ENCODE data around the gene POGLUT2.

Gene POGLUT2

DNA sequence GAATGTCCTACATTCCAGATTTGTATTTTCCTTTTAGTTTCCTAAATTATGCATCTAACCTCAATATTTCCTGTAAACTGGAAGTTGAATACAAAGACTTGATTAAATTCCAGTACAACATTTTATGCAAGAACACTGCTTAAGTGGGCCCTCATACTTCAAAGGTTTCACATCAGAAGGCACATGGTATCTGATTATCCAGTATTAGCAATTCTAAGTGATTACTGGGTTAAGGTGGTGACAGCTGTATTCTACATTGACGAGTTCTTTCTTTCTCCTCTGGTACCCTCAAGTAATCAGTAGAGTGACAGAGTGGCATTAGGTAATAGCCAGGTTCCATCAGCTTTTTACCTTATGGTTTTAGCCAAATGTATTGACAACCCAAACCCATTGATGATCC, 18.5 kb upstream of the POGLUT2 start:
- TF ChIP-seq ZNF274 (IDR thresholded peaks at IDR 0.05; ENCODE audit: low read depth, low read length), result no peak

DNA sequence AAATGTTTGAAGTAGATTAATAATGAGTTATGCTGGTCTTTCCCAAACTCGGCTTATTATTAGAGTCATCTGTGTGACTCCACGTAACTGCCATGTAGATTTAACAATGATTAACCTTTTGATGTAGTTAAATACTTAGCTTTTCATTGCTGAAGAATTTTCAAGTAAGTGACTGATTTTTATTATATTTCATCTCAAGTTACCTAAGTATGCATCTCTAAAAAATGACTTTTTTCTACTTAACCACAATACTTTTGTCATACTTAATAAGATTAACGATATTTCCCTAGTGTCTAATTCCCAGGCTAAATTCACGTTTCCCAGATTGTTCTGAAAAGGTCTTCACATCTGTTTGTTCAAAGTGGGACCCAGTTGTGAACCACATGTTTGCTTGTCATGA, 17.9 kb upstream of the POGLUT2 start:
- TF ChIP-seq ZNF274 (IDR thresholded peaks at IDR 0.05; ENCODE audit: low read depth, low read length), result no peak
- no peak overlapping the region for H3K4me3 ChIP-seq (ENCODE audit: low read length)

More for the DNA sequence above, 18.5 kb upstream of the POGLUT2 start:
- no peak overlapping the region for H3K4me3 ChIP-seq (ENCODE audit: low read length)

DNA sequence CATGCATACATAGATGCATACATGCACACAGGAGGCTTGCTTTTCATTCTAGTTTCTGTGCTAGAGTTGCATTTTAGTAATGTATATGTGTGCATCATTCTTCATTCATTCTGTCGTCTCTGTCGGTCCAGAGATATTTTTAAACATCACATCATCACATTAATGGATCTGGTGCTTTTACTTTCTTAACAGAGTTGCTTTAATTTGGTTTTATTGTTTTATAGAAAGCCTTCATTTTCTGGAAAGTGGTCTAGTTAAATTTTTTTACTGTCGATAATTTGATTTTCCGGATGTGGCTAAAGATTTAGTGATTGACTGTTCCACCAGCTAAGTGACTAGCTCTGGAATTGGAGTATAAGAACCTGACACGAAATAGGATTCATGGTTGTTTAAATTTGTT, 17.0 kb upstream of the POGLUT2 start:
- H3K4me3 ChIP-seq (ENCODE audit: low read length), result no peak overlapping the region
- no peak for TF ChIP-seq ZNF274 (IDR thresholded peaks at IDR 0.05; ENCODE audit: low read depth, low read length)

DNA sequence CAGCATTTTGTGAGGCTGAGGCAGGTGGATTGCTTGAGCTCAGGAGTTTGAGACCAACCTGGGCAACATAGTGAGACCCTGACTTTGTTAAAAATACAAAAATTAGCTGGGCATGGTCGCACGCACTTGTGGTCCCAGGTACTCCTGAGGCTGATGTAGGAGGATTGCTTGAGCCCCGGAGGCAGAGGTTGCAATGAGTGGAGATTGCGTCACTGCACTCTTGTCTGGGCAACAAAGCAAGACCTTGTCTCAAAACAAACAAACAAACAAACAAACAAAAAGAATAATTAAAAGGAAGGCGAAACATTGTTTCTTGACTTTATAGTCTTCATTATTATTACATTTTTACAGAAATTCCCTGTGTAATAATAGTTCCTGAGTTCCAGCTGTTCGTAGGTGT, 16.0 kb upstream of the POGLUT2 start:
- TF ChIP-seq ZNF274 (IDR thresholded peaks at IDR 0.05; ENCODE audit: low read depth, low read length), result no peak
- H3K4me3 ChIP-seq (ENCODE audit: low read length), result no peak overlapping the region

DNA sequence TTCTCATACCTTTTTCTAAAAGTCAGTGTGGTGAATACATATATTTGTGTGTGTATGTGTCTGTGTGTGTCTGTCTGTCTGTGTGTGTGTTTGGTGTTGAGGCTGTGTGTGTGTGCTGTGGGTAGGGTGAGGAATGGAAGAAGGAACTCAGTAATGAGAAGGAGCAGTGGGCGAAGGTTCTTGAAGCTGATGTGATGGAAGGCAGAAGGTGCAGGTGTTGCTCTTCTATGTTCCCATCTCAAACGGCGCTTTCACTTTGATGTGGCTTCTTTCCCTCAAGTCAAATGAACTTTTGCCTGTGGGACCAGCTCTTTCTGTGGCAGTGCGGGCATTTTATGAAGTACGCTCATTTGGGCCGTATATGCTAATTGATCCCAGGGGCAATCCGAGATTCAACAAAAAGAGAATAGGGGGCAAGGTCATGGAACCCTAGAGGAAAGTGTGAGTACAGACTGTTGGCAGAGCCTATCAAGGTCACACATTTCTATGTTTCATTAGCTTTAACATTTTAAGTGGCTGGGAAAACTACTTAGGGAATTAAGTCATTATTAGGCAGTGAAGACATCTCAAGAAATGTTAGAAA, 15.3 kb upstream of the POGLUT2 start:
- no peak for TF ChIP-seq ZNF274 (IDR thresholded peaks at IDR 0.05; ENCODE audit: low read depth, low read length)
- no peak overlapping the region for H3K4me3 ChIP-seq (ENCODE audit: low read length)

DNA sequence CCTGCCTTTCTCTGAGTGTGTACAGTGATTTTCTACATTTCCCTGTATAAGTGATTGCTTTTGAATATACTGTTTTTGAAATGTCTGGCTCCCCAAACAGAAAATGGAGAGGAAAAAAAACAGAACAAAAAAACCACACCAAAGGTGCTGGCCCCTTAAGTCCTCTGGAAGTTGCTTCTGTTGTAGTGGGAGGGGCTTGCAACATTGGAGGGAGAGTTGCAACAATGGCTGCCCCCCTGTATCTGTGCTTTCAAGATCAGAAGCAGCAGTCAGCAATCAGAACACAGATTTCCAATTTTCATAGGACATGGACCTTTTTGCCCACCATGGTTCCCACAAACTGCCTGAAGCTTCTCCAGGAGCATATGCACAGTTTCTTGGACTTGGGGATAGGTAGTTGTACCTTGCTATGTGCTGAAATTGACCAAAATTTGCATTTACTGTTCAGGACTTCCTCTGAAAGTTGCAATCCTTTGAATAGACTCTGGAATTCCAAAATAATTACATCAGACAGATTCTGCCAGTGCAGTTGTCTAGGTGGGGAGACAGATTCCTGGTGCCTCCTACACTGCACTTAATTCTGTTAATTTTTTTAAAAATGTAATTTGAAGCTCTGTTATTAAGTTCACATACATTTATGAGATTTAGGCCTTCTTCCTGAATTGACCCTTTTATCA, 14.0 kb upstream of the POGLUT2 start:
- no peak overlapping the region for H3K4me3 ChIP-seq (ENCODE audit: low read length)
- no peak for TF ChIP-seq ZNF274 (IDR thresholded peaks at IDR 0.05; ENCODE audit: low read depth, low read length)

DNA sequence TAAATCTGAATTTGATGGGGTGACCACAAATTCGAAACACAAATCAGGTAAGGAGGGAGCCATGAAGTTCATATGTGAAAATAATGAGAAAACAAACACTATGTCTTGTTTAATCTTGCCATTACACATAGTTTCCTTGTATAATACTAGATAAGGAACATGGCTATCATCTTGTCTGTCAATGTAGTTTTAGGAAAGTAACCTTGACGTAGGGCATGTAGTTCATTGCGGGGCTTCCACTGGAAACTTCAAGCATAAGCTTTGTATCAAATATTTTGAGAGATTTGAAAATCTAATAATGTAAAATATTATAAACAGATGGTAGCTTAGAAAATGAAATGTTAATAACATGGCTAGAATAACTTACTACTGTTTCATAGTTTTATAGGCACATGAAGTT, 8.9 kb upstream of the POGLUT2 start:
- no peak overlapping the region for H3K4me3 ChIP-seq (ENCODE audit: low read length)
- no peak for TF ChIP-seq ZNF274 (IDR thresholded peaks at IDR 0.05; ENCODE audit: low read depth, low read length)

DNA sequence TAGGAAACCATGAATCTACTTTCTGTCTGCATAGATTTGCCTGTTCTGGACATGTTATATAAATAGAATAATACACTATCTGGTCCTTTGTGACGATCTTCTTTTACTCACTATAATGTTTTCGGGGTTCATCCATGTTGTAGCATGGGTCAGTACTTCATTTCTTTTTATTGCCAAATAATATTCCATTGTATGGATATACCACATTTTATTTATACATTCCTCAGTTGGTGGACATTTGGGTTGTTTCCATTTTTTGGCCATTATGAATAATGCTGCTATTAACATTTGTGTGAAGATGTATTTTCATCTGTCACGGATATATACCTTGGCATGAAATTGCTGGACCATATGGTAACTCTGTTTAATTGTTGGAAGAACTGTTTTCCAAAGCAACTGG, 6.9 kb upstream of the POGLUT2 start:
- no peak for TF ChIP-seq ZNF274 (IDR thresholded peaks at IDR 0.05; ENCODE audit: low read depth, low read length)
- no peak overlapping the region for H3K4me3 ChIP-seq (ENCODE audit: low read length)

DNA sequence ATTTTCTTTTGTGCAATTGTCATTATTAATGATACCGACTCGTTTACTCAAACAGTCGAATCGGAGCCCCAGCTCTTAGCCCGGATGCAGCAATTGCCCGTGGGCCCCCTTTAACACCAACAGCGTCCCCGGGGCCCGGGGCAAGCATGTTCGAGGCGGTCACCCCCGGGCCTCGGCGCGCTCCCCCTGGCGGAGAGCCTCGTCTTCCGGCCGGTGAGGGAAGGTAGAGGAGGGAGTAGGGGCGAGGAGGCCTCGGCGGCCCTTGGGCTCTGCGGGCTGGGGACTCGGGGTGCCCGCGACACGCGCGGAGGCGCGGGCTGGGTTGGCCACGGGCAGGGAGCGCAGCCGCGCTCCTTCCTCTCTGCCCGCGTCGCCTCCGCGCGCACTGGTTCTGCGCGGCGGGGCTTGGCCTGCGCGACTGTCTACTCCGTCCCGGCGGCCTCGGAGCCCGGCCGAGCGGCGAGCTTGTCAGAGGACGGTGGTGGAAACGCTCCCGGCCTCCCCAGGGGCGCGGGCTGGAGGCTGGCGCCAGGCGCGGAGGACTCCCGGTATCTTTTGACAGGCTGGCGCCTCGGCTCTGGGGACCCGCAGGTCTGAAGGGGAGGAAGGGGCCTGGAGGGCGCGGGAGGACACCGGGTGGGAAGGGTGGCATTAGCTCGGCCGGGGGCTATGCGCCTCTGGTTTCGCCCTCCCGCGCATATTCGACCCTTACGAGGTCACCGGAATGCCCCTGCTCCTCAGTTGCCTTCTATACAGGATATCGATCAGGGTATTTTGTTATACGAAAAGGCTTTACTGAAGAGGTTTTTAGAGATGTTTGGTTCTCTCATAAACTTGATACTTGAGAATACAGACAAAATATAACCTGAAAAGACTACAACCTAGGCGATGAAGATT, 1.6 kb upstream of the POGLUT2 start:
- no peak for TF ChIP-seq ZNF274 (IDR thresholded peaks at IDR 0.05; ENCODE audit: low read depth, low read length)
- H3K4me3 ChIP-seq (ENCODE audit: low read length), result peak overlapping the region; percentile 72

DNA sequence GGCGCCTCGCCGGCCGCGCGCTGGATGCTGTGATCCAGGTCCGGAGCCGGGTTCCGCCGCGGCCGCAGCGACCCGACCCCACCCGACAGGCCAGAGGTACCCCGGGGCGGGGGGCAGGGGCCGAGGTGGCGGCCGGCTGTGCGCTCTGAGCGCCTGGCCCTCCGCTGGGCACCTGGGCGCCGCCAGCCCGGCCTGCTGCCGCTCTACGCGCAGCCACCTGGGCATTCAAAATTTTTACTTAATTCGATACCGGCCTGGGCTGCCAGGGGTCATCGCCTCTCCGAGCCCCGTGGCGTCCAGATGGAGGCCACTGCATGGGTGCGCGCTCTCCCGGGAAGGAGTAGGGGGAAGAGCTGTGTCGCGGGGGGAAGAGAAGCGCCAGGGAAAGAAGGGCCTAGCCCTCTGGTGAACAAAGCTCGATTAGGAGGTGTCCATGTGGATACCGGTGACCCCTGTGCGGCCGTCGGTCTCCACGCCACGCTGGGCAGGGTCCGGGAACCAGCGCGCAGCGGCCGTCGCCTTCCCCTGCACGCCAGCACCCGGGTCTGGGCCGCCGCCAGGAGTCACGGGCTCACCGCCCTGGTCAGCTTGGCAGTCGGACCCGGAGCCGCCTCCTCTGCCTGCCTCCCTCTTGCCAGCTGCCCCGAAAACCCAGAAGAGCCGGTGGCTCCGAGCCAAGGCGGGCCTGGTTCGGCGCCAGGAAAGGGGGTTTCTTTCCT, 809 bp upstream of the POGLUT2 start:
- H3K4me3 ChIP-seq (ENCODE audit: low read length), result peak overlapping the region; percentile 72
- TF ChIP-seq ZNF274 (IDR thresholded peaks at IDR 0.05; ENCODE audit: low read depth, low read length), result no peak

DNA sequence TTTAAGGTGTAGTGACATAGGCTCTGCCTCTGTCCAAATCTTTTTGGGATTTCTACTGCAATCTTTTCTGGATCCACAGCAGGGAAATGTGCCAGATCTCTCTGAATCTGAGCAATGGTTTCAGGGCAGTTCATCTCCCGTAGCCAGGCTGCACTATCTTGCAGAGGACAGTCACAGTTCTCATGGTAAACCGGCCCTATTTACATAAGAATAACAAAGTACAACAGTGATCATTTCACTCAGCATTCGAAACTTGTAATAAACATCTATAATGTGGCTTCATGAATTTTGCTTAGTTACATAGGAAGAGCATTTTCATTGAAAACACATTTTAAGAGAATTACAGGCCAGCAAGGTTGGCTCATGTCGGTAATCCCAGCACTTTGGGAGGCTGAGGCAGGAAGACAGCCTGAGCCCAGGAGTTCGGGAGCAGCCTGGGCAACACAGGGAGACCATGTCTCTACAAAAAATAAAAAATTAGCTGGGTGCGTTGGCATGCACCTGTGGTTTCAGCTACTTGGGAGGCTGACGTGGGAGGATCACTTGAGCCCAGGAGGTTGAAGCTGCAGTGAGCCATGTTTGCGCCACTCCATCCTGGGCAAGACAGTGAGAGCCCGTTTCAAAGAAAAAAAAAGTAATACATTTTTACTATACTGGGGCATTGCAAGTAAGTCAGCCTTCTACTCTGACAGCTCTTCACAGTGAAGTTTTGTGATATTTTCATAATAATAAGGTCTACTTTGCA, 5.0 kb downstream of the POGLUT2 start:
- no peak overlapping the region for H3K4me3 ChIP-seq (ENCODE audit: low read length)
- TF ChIP-seq ZNF274 (IDR thresholded peaks at IDR 0.05; ENCODE audit: low read depth, low read length), result no peak

DNA sequence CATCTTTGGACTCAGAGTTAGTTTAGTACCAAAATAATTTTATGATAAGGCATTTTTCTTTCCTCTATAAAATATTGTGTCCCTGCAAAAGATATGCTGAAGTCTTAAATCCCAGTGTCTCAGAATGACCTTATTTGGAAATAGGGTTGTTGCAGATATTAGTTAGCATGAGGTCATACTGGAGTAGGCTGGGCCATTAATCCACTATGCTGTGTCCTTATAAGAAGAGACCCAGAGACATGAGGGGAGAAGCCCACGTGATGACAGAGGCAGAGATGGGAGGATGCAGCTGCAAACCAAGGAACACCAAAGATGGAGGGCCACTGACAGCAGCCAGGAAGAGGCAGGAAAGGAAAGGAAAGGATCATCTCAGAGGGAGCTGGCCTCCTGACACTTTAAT, 6.4 kb downstream of the POGLUT2 start:
- no peak for TF ChIP-seq ZNF274 (IDR thresholded peaks at IDR 0.05; ENCODE audit: low read depth, low read length)
- no peak overlapping the region for H3K4me3 ChIP-seq (ENCODE audit: low read length)

DNA sequence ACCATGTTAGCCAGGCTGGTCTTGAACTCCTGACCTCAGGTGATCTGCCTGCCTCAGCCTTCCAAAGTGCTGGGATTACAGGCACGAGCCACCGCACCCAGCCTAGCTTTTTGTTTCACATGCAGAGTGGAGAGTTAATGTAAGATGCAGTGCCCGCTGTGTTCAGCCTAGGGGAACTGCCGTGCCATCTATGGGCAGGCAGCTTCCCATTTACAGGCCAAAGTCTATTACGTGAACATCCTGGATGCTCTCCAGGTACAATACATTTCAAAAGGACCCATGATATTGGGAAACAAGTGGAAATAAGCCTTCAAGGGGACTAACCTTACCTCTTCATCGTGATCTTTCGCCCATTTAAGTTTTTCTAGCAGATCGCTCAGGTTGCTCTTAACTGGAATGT, 10.1 kb downstream of the POGLUT2 start:
- TF ChIP-seq ZNF274 (IDR thresholded peaks at IDR 0.05; ENCODE audit: low read depth, low read length), result no peak
- H3K4me3 ChIP-seq (ENCODE audit: low read length), result no peak overlapping the region

DNA sequence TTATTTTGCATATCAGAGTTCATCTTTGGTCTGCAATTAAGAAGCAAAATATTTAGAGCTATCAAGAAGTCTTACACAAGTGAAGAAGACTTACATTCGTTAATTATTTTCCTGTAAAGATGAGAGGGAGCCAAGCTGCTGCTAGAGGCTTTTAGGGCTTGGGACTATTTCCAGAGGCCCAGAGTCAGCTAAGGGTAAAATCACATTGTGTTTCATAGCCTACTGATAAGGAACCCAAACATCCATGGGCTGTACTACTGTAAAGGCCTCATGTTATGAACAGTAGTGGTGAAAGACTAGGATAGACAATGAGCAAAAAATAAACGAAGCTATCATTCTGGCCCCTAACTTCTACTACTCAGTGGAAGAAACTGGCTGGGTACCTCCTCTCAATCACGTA, 14.3 kb downstream of the POGLUT2 start:
- no peak overlapping the region for H3K4me3 ChIP-seq (ENCODE audit: low read length)
- no peak for TF ChIP-seq ZNF274 (IDR thresholded peaks at IDR 0.05; ENCODE audit: low read depth, low read length)
